ENCODE data around the gene NCKAP1. TPM values are rescaled to one million over a fixed set of nuclear protein-coding genes. Genes with fewer than 3 reads are reported as not detected.

The NCKAP1 gene
- total and polyA plus RNA-seq, 2 donors (not counting 1 experiment from before 2014, with no cell fraction given): 141 to 219 TPM

DNA sequence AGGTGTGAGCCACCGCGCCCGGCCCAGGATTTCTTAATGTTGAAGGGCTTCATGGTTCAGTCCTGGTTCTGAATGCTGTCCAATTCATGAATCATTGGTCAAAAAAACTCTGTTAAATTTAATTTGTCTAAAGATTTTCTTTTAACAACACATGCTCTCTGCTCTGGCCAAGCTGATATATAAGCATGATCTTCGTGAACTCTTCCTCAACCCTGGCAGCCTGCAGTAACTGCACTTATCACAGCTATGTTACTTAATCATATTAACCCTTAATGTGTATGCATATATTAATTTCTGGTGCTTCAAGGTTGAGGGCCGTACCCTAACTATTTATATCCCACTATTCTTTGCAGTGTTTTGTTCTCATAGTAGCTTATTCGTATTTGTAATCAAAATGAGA, 142.5 kb downstream of the NCKAP1 start:
- H3K9ac ChIP-seq (ENCODE audit: insufficient read depth, low read length): no peak overlapping the region
- no peak for TF ChIP-seq EZH2 (IDR thresholded peaks at IDR 0.05; ENCODE audit: low read length, missing control alignments)
- TF ChIP-seq, protein P1, sequence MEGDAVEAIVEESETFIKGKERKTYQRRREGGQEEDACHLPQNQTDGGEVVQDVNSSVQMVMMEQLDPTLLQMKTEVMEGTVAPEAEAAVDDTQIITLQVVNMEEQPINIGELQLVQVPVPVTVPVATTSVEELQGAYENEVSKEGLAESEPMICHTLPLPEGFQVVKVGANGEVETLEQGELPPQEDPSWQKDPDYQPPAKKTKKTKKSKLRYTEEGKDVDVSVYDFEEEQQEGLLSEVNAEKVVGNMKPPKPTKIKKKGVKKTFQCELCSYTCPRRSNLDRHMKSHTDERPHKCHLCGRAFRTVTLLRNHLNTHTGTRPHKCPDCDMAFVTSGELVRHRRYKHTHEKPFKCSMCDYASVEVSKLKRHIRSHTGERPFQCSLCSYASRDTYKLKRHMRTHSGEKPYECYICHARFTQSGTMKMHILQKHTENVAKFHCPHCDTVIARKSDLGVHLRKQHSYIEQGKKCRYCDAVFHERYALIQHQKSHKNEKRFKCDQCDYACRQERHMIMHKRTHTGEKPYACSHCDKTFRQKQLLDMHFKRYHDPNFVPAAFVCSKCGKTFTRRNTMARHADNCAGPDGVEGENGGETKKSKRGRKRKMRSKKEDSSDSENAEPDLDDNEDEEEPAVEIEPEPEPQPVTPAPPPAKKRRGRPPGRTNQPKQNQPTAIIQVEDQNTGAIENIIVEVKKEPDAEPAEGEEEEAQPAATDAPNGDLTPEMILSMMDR (conservative IDR thresholded peaks at IDR 0.05 in 1 of 2, IDR thresholded peaks at IDR 0.05 in 1 of 2; ENCODE audit: low read depth in 1 of 2, low read length in 2 of 2): no peak

DNA sequence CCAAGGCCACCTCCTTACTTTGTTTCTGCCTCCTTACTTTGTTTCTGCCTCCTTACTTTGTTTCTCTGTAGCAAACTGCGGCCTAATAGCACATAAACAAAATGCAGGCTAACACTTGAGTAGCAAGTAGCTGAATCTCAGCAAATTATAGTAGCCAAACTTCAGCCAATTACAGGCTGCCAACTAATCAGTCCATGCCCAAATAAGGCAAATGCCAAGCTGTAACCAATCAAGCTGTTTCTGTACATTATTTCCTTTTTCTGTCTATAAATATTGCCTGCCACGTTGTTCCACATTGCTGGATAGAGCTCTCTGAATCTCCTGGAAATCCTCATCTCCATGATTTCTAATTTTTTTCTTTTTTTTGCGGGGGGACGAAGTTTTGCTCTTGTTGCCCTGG, 143.1 kb downstream of the NCKAP1 start:
- no peak overlapping the region for H3K4me3 ChIP-seq (replicated peaks in 1 of 4; ENCODE audit: control extremely low read depth in 1 of 4, insufficient read depth in 1 of 4, low read depth in 3 of 4, low read length in 4 of 4)
- TF ChIP-seq, protein P1 (conservative IDR thresholded peaks at IDR 0.05 in 1 of 2, IDR thresholded peaks at IDR 0.05 in 1 of 2; ENCODE audit: low read depth in 1 of 2, low read length in 2 of 2): no peak
- no peak for TF ChIP-seq EZH2 (IDR thresholded peaks at IDR 0.05; ENCODE audit: low read length, missing control alignments)
- H3K9ac ChIP-seq (ENCODE audit: insufficient read depth, low read length): no peak overlapping the region
- DNase-seq (ENCODE audit: low read depth in 2 of 2): no peak
- no peaks in the 10 kb centered on the region for H4K20me1 ChIP-seq (ENCODE audit: control insufficient read depth, extremely low read depth, insufficient read depth, low read length)
- no peak overlapping the region for H3K4me2 ChIP-seq (ENCODE audit: extremely low read depth, insufficient read depth, low read length)
- H3K4me1 ChIP-seq (ENCODE audit: control insufficient read depth, extremely low read depth, insufficient read depth, low read length): no peaks in the 10 kb centered on the region
- no peaks in the 10 kb centered on the region for H3K36me3 ChIP-seq (ENCODE audit: control insufficient read depth, insufficient read depth, low read length)
- H3K27me3 ChIP-seq (ENCODE audit: control insufficient read depth, insufficient read depth, low read length): no peaks in the 10 kb centered on the region
- H3K9me3 ChIP-seq (ENCODE audit: control insufficient read depth, insufficient read depth, low read depth, low read length): no peaks in the 10 kb centered on the region
- no peak overlapping the region for H3K27ac ChIP-seq (ENCODE audit: insufficient read depth, low read length)
- H3K79me2 ChIP-seq (ENCODE audit: control insufficient read depth, insufficient read depth, low read length): no peaks in the 10 kb centered on the region
- no peak overlapping the region for H2AFZ ChIP-seq (ENCODE audit: low read length)

More for the DNA sequence above, 142.5 kb downstream of the NCKAP1 start:
- Histone ChIP-seq H4K20me1 (ENCODE audit: control insufficient read depth, extremely low read depth, insufficient read depth, low read length) (no peaks in the 10 kb centered on the region), H3K4me3 (replicated peaks in 1 of 4; ENCODE audit: control extremely low read depth in 1 of 4, insufficient read depth in 1 of 4, low read depth in 3 of 4, low read length in 4 of 4) (no peak overlapping the region), H3K9me3 (ENCODE audit: control insufficient read depth, insufficient read depth, low read depth, low read length) (no peaks in the 10 kb centered on the region), H3K4me2 (ENCODE audit: extremely low read depth, insufficient read depth, low read length) (no peak overlapping the region), H3K27ac (ENCODE audit: insufficient read depth, low read length) (no peak overlapping the region), H3K36me3 (ENCODE audit: control insufficient read depth, insufficient read depth, low read length) (no peaks in the 10 kb centered on the region), H3K79me2 (ENCODE audit: control insufficient read depth, insufficient read depth, low read length) (no peaks in the 10 kb centered on the region), H2AFZ (ENCODE audit: low read length) (no peak overlapping the region), H3K27me3 (ENCODE audit: control insufficient read depth, insufficient read depth, low read length) (no peaks in the 10 kb centered on the region), H3K4me1 (ENCODE audit: control insufficient read depth, extremely low read depth, insufficient read depth, low read length) (no peaks in the 10 kb centered on the region)
- no peak for DNase-seq (ENCODE audit: low read depth in 2 of 2)

DNA sequence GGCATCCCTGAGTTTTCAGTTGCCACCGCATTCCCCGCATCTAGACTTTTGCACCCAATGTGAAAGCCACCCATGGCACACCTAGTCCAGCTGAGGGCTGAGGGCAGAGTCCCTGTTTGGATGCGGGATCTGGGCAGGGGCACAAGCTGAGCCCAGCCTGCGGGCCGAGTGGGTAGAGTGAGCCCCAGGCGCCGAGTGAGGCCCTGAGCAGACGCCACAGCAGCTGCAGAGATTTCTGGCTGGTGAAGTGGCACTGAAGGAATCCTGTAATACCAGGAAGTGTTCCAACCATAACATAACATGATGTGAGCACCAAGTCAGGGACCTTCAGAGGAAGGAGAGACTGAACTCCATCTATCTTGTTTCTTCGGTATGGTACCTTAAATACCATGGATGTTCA, 144.1 kb downstream of the NCKAP1 start:
- no peak overlapping the region for H3K4me2 ChIP-seq (ENCODE audit: extremely low read depth, insufficient read depth, low read length)
- H3K27me3 ChIP-seq (ENCODE audit: control insufficient read depth, insufficient read depth, low read length): no peaks in the 10 kb centered on the region
- no peaks in the 10 kb centered on the region for H3K9me3 ChIP-seq (ENCODE audit: control insufficient read depth, insufficient read depth, low read depth, low read length)
- TF ChIP-seq EZH2 (IDR thresholded peaks at IDR 0.05; ENCODE audit: low read length, missing control alignments): no peak
- TF ChIP-seq, protein P1 (conservative IDR thresholded peaks at IDR 0.05 in 1 of 2, IDR thresholded peaks at IDR 0.05 in 1 of 2; ENCODE audit: low read depth in 1 of 2, low read length in 2 of 2): no peak
- no peak overlapping the region for H3K9ac ChIP-seq (ENCODE audit: insufficient read depth, low read length)
- no peaks in the 10 kb centered on the region for H4K20me1 ChIP-seq (ENCODE audit: control insufficient read depth, extremely low read depth, insufficient read depth, low read length)
- H2AFZ ChIP-seq (ENCODE audit: low read length): no peak overlapping the region
- no peaks in the 10 kb centered on the region for H3K36me3 ChIP-seq (ENCODE audit: control insufficient read depth, insufficient read depth, low read length)
- H3K79me2 ChIP-seq (ENCODE audit: control insufficient read depth, insufficient read depth, low read length): no peaks in the 10 kb centered on the region
- no peak overlapping the region for H3K4me3 ChIP-seq (replicated peaks in 1 of 4; ENCODE audit: control extremely low read depth in 1 of 4, insufficient read depth in 1 of 4, low read depth in 3 of 4, low read length in 4 of 4)
- no peak overlapping the region for H3K27ac ChIP-seq (ENCODE audit: insufficient read depth, low read length)
- H3K4me1 ChIP-seq (ENCODE audit: control insufficient read depth, extremely low read depth, insufficient read depth, low read length): no peaks in the 10 kb centered on the region
- DNase-seq (ENCODE audit: low read depth in 2 of 2): peak in 1 of 2 donors; percentile 56

All from fibroblast of lung (primary cell).